HEK293 (cell line): ENCODE data around the gene CIAO2B.

Source experiments
- CTCF ChIA-PET: fragments of 350-600 bp; formaldehyde crosslinking; extraction: SDS; loops from one replicate; lab custom pipeline; 2021; ENCODE audit warnings: antibody characterized with exemption; lab: Yijun Ruan, JAX
- POLR2A ChIA-PET: fragments of 300-600 bp; formaldehyde crosslinking; extraction: SDS; loops from one replicate; lab custom pipeline; 2020; ENCODE audit warnings: antibody characterized with exemption, inconsistent platforms; lab: Yijun Ruan, JAX
- H3K27ac ChIP-seq: fragments of 200-500 bp; sonication (Bioruptor generic); 2 replicates; pipeline ENCODE4 v1.5.1; 2014; ENCODE audit warnings: low read depth, low read length, control low read depth, inconsistent platforms; ENCODE audit errors: extremely low read depth
- H3K36me3 ChIP-seq, 2 experiments: fragments of 200-500 bp in 1 of 2; sonication (Bioruptor generic) in 1 of 2; 1 replicate in 1 of 2; 2 replicates in 1 of 2; pipeline ENCODE4 v1.5.1; 2014 to 2017; ENCODE audit warnings: inconsistent platforms in 2 of 2, low read length in 2 of 2; ENCODE audit not compliant: control insufficient read depth in 2 of 2, insufficient read depth in 1 of 2
- H3K4me1 ChIP-seq: fragments of 200-500 bp; sonication (Bioruptor generic); 2 replicates; pipeline ENCODE4 v1.5.1; 2014; ENCODE audit warnings: mild to moderate bottlenecking, low read length, inconsistent platforms; ENCODE audit not compliant: control insufficient read depth, insufficient read depth
- H3K4me3 ChIP-seq: 2 replicates; pipeline ENCODE4 v1.5.1; 2011; ENCODE audit warnings: low read depth, mild to moderate bottlenecking, control low read depth, low read length, moderate library complexity
- H3K9me3 ChIP-seq: fragments of 200-500 bp; sonication (Bioruptor generic); 2 replicates; pipeline ENCODE4 v1.5.1; 2014; ENCODE audit warnings: low read depth, low read length, inconsistent platforms; ENCODE audit not compliant: control insufficient read depth, insufficient read depth
- EGR2 ChIP-seq: fragments of 450-650 bp; formaldehyde crosslinking; IDR thresholded peaks from 2 replicates; pipeline ENCODE4 v1.5.1; 2016; ENCODE audit warnings: low read depth, missing biosample characterization, missing genetic modification characterization
- HOXD13 ChIP-seq: sonication (generic); formaldehyde crosslinking; IDR thresholded peaks from 2 replicates; pipeline ENCODE4 v1.8.0; 2022; ENCODE audit warnings: missing genetic modification reagents, borderline replicate concordance
- IKZF3 ChIP-seq: fragments of 450-650 bp; IDR thresholded peaks from 2 replicates; pipeline ENCODE4 v1.5.0; 2018; ENCODE audit warnings: missing biosample characterization, mild to moderate bottlenecking, missing genetic modification characterization, moderate library complexity
- MZF1 ChIP-seq: fragments of 450-650 bp; formaldehyde crosslinking; IDR thresholded peaks from 2 replicates; pipeline ENCODE4 v1.5.1; 2017; ENCODE audit warnings: missing biosample characterization, missing genetic modification characterization, borderline replicate concordance
- SCRT2 ChIP-seq: fragments of 450-650 bp; formaldehyde crosslinking; IDR thresholded peaks from 2 replicates; pipeline ENCODE4 v1.5.1; 2016; ENCODE audit warnings: missing biosample characterization, missing genetic modification characterization
- TCF7L2 ChIP-seq: IDR thresholded peaks from 2 replicates; pipeline ENCODE4 v1.6.1; 2011; ENCODE audit warnings: low read depth, mild to moderate bottlenecking, inconsistent platforms, low read length, moderate library complexity, borderline replicate concordance
- ZBTB48 ChIP-seq: fragments of 450-650 bp; formaldehyde crosslinking; IDR thresholded peaks from 2 replicates; pipeline ENCODE4 v1.5.1; 2016; ENCODE audit warnings: missing biosample characterization, missing genetic modification characterization
- ZFHX2 ChIP-seq: fragments of 450-650 bp; formaldehyde crosslinking; conservative IDR thresholded peaks from 2 replicates; pipeline ENCODE4 v1.5.1; 2016; ENCODE audit warnings: missing biosample characterization, missing genetic modification characterization
- ZFP37 ChIP-seq: fragments of 450-650 bp; formaldehyde crosslinking; IDR thresholded peaks from 2 replicates; pipeline ENCODE4 v1.5.1; 2016; ENCODE audit warnings: missing biosample characterization, missing genetic modification characterization
- ZNF169 ChIP-seq: fragments of 450-650 bp; formaldehyde crosslinking; IDR thresholded peaks from 2 replicates; pipeline ENCODE4 v1.5.1; 2016; ENCODE audit warnings: missing biosample characterization, missing genetic modification characterization
- ZNF214 ChIP-seq: fragments of 450-650 bp; formaldehyde crosslinking; IDR thresholded peaks from 2 replicates; pipeline ENCODE4 v1.5.1; 2017; ENCODE audit warnings: missing biosample characterization, mild to moderate bottlenecking, missing genetic modification characterization, borderline replicate concordance
- ZNF221 ChIP-seq: fragments of 450-650 bp; formaldehyde crosslinking; IDR thresholded peaks from 2 replicates; pipeline ENCODE4 v1.5.1; 2017; ENCODE audit warnings: missing biosample characterization, missing genetic modification characterization, borderline replicate concordance
- ZNF239 ChIP-seq: fragments of 450-650 bp; formaldehyde crosslinking; IDR thresholded peaks from 2 replicates; pipeline ENCODE4 v1.5.1; 2016; ENCODE audit warnings: missing biosample characterization, missing genetic modification characterization
- ZNF24 ChIP-seq: fragments of 450-650 bp; formaldehyde crosslinking; IDR thresholded peaks from 2 replicates; pipeline ENCODE4 v1.5.1; 2016; ENCODE audit warnings: missing biosample characterization, missing genetic modification characterization
- ZNF324 ChIP-seq: fragments of 450-650 bp; formaldehyde crosslinking; IDR thresholded peaks from 2 replicates; pipeline ENCODE4 v1.5.1; 2016; ENCODE audit warnings: missing biosample characterization, missing genetic modification characterization
- ZNF341 ChIP-seq: fragments of 450-650 bp; formaldehyde crosslinking; IDR thresholded peaks from 2 replicates; pipeline ENCODE4; 2016; ENCODE audit warnings: low read depth, missing biosample characterization, missing genetic modification characterization
- ZNF354C ChIP-seq: fragments of 450-650 bp; formaldehyde crosslinking; IDR thresholded peaks from 2 replicates; pipeline ENCODE4 v1.5.1; 2016; ENCODE audit warnings: missing biosample characterization, missing genetic modification characterization, low read depth, borderline replicate concordance
- ZNF426 ChIP-seq: fragments of 450-650 bp; formaldehyde crosslinking; IDR thresholded peaks from 2 replicates; pipeline ENCODE4 v1.5.1; 2017; ENCODE audit warnings: missing biosample characterization, missing genetic modification characterization, mild to moderate bottlenecking, inconsistent platforms, moderate library complexity
- ZNF600 ChIP-seq: fragments of 450-650 bp; formaldehyde crosslinking; IDR thresholded peaks from 2 replicates; pipeline ENCODE4 v1.5.1; 2016; ENCODE audit warnings: missing biosample characterization, missing genetic modification characterization
- ZNF660 ChIP-seq: fragments of 450-650 bp; IDR thresholded peaks from 2 replicates; pipeline ENCODE4 v1.5.1; 2018; ENCODE audit warnings: missing biosample characterization, mild to moderate bottlenecking, missing genetic modification characterization
- ZNF664 ChIP-seq: fragments of 450-650 bp; formaldehyde crosslinking; IDR thresholded peaks from 2 replicates; pipeline ENCODE4 v1.5.1; 2016; ENCODE audit warnings: missing biosample characterization, missing genetic modification characterization
- ZNF670 ChIP-seq: fragments of 450-650 bp; formaldehyde crosslinking; IDR thresholded peaks from 2 replicates; pipeline ENCODE4 v1.5.1; 2016; ENCODE audit warnings: missing biosample characterization, missing genetic modification characterization, low read depth
- ZNF768 ChIP-seq: fragments of 450-650 bp; formaldehyde crosslinking; IDR thresholded peaks from 2 replicates; pipeline ENCODE4 v1.5.1; 2018; ENCODE audit warnings: missing biosample characterization, mild to moderate bottlenecking, missing genetic modification characterization
- ZNF785 ChIP-seq: fragments of 450-650 bp; formaldehyde crosslinking; IDR thresholded peaks from 2 replicates; pipeline ENCODE4 v1.5.1; 2016; ENCODE audit warnings: missing biosample characterization, missing genetic modification characterization
- ZNF837 ChIP-seq: fragments of 450-650 bp; formaldehyde crosslinking; IDR thresholded peaks from 2 replicates; pipeline ENCODE4 v1.5.1; 2016; ENCODE audit warnings: missing biosample characterization, missing genetic modification characterization
- TF ChIP-seq, protein P1 (sequence below): fragments of 450-650 bp; formaldehyde crosslinking; IDR thresholded peaks from 2 replicates; pipeline ENCODE4 v1.5.1; 2017; ENCODE audit warnings: missing biosample characterization, missing genetic modification characterization
- TF ChIP-seq, protein P2 (sequence below): fragments of 450-650 bp; formaldehyde crosslinking; IDR thresholded peaks from 2 replicates; pipeline ENCODE4 v1.5.1; 2016; ENCODE audit warnings: missing biosample characterization, missing genetic modification characterization

CIAO2B gene

DNA sequence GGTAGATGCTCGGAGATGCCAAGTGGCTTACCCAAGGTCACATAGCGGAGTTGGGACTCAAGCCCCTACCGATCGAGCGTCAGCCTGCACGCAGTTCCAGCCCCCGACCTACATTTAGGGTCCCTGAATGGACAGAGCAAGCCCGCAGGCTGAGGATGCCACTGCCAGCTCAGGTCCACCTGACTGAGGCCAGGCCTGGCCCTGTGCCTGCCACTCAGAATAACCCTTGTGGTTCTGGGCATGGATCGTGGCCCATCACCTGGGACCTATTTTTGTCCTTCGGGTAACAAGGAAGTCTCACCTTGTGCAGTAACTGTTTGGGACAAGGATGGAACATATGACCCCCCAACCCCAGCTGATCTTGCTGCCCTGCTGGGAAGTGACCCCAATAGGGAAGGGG is 32.6 kb downstream of the CIAO2B start:
- H3K4me3 ChIP-seq = no peak overlapping the region
- TF ChIP-seq ZNF354C (tag by site-specific recombination) (no peak), MZF1 (no peak), ZNF426 (tag by site-specific recombination) (no peak)
- H3K9me3 ChIP-seq = no peaks in the 10 kb centered on the region
- no peak overlapping the region for H3K27ac ChIP-seq
- CTCF ChIA-PET = interaction anchor here (0.9 to 17.9 kb wide), 2 partner anchors 20 to 31 kb away, joined by 3 to 268 read pairs; partner anchors contain the start of genes CDH16 and RRAD
- POLR2A ChIA-PET = interaction anchor here (2.0 kb wide), 1 partner anchor 42 kb away, joined by 8 read pairs; no protein-coding TSS in a partner anchor
- H3K4me1 ChIP-seq = peaks cover 17% of the 10 kb centered on the region
- H3K36me3 ChIP-seq = no peaks in the 10 kb centered on the region

DNA sequence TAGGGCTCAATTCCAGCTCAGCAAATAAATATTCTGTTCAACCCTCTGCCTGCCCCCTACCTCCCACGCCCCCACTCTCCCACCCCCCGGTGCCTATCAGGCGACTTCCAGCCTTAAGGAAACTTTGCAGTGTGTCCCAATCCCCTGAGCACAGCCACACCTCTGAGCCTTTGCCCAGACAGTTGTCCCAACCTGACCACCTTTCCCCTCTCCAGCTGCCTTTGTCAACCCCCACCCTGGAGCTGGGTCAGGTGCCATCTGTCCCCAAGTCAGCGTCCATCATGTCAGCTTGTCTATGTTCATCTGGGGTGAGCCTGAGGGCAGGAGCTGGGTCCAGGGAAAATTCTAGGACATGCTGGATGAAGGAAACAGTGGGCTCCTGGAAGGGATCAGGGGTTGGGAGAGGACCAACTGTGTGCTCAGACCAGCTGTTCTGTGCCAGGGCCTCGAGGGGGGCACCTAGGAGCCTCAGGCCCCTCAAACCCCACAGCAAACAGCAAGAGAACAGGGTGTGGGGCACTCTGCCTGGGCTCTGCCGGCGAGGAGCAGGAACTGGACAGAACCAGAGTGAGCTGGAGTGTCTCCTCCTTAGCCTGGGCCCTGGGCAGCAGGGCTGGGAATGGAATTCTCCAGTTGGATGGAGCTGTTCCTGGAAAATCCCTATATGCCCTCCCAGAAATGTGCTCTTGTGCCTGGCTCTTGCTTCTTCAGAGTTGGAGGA is 33.3 kb downstream of the CIAO2B start:
- POLR2A ChIA-PET = interaction anchor here (1.3 to 2.0 kb wide), 3 partner anchors 20 to 43 kb away, joined by 5 to 8 read pairs (median 8); partner anchors contain the start of genes CIAO2B and PDP2
- no peak overlapping the region for H3K4me3 ChIP-seq
- peak; percentile 12; the same call in 1 of the 2 replicates for TF ChIP-seq ZFHX2 (tag by site-specific recombination)
- TF ChIP-seq ZNF239 = no peak
- 0 out of 2 replicates have a peak, but pooled peaks have one; percentile 29 for TF ChIP-seq EGR2 (tag by site-specific recombination)
- no peak for TF ChIP-seq ZNF785 (tag by site-specific recombination)
- 0 out of 2 replicates have a peak, but pooled peaks have one; percentile 26 for TF ChIP-seq ZNF600 (tag by site-specific recombination)
- no peak for TF ChIP-seq ZFP37 (tag by site-specific recombination)
- TF ChIP-seq ZNF341 (tag by site-specific recombination) = peak; percentile 35; the same call in 1 of the 2 replicates

DNA sequence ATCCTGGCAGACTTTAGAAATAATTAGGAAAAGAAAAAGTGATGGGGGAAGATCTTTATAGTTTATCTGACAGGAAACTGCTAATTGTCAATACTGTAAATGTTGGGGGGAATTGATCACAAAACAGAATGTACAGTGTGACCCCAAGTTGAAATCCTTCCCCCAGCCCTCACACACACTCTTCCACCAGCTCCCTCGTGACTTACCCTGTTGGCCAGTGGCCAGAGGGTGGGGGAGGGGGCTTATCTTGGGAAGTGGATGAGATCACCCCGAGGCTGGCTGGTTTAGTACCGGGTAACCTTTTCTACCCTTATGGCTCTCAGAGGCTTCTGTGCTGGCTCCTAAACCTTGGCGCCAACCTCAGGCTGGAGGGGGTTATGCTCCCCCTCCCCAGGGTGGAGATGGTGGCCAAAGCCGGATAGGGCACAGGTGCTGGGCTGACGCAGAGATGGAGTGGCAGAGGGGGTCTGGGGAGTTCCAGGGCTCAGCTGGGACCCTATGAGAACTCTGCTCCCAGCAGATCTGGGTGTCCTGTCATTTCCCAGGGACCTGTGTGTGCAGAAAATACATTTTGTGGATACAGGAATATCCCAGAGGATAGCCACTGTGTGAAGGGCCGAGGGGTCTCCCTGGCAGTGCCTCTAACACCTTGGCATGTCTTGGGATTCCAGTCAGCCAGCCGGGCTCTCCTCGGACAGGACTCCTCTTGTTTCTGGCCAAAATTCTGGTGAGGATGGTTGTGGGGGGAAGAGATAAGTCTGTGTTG is 34.1 kb downstream of the CIAO2B start:
- Histone ChIP-seq H3K4me3 (no peak overlapping the region), H3K36me3 (no peaks in the 10 kb centered on the region), H3K4me1 (peaks cover 11% of the 10 kb centered on the region), H3K9me3 (no peaks in the 10 kb centered on the region), H3K27ac (peak overlapping the region; percentile 20; the same call in 1 of the 2 replicates)
- ChIA-PET CTCF (interaction anchor here (0.5 to 17.9 kb wide), 7 partner anchors 9 to 46 kb away, joined by 3 to 268 read pairs (median 3); partner anchors contain the start of genes CDH16 and RRAD), POLR2A (interaction anchor here (1.3 to 2.0 kb wide), 3 partner anchors 19 to 43 kb away, joined by 5 to 8 read pairs (median 8); partner anchors contain the start of genes CIAO2B and PDP2)
- TF ChIP-seq ZNF664 (tag by site-specific recombination) = no peak
- TF ChIP-seq ZNF660 (tag by site-specific recombination) = peak; percentile 95
- no peak for TF ChIP-seq HOXD13
- TF ChIP-seq ZNF837 = no peak
- TF ChIP-seq, protein P1, sequence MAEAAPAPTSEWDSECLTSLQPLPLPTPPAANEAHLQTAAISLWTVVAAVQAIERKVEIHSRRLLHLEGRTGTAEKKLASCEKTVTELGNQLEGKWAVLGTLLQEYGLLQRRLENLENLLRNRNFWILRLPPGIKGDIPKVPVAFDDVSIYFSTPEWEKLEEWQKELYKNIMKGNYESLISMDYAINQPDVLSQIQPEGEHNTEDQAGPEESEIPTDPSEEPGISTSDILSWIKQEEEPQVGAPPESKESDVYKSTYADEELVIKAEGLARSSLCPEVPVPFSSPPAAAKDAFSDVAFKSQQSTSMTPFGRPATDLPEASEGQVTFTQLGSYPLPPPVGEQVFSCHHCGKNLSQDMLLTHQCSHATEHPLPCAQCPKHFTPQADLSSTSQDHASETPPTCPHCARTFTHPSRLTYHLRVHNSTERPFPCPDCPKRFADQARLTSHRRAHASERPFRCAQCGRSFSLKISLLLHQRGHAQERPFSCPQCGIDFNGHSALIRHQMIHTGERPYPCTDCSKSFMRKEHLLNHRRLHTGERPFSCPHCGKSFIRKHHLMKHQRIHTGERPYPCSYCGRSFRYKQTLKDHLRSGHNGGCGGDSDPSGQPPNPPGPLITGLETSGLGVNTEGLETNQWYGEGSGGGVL (tag by site-specific recombination) = peak; percentile 91
- TF ChIP-seq IKZF3 (tag by site-specific recombination) = peak; percentile 65
- peak; percentile 29; the same call in 1 of the 2 replicates for TF ChIP-seq ZNF24 (tag by site-specific recombination)
- no peak; the same call in 1 of the 2 replicates for TF ChIP-seq ZBTB48 (tag by site-specific recombination)
- TF ChIP-seq ZNF214 (tag by site-specific recombination) = no peak
- TF ChIP-seq ZNF169 = no peak
- no peak for TF ChIP-seq SCRT2
- TF ChIP-seq ZNF324 (tag by site-specific recombination) = 0 out of 2 replicates have a peak, but pooled peaks have one; percentile 32
- TF ChIP-seq, protein P2, sequence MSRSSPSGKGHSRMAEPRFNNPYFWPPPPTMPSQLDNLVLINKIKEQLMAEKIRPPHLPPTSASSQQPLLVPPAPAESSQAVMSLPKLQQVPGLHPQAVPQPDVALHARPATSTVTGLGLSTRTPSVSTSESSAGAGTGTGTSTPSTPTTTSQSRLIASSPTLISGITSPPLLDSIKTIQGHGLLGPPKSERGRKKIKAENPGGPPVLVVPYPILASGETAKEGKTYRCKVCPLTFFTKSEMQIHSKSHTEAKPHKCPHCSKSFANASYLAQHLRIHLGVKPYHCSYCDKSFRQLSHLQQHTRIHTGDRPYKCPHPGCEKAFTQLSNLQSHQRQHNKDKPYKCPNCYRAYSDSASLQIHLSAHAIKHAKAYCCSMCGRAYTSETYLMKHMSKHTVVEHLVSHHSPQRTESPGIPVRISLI (tag by site-specific recombination) = no peak
- no peak for TF ChIP-seq ZNF670 (tag by site-specific recombination)
- no peak for TF ChIP-seq ZNF221 (tag by site-specific recombination)
- no peak for TF ChIP-seq ZNF768
- no peak for TF ChIP-seq TCF7L2

More for the DNA sequence above, 33.3 kb downstream of the CIAO2B start:
- Histone ChIP-seq H3K4me1 (peaks cover 17% of the 10 kb centered on the region), H3K9me3 (no peaks in the 10 kb centered on the region), H3K27ac (no peak overlapping the region), H3K36me3 (no peaks in the 10 kb centered on the region)
- CTCF ChIA-PET = interaction anchor here (0.6 to 17.9 kb wide), 8 partner anchors 9 to 543 kb away, joined by 3 to 268 read pairs (median 4); partner anchors contain the start of genes CDH16 and RRAD
